ENCODE measurements around the gene HINT3. TPM values are rescaled to one million over a fixed set of nuclear protein-coding genes. Genes with fewer than 3 reads are reported as not detected.
"Not testable (repeated sequence)": the region's sequence is repeated elsewhere in the genome, so short reads cannot be mapped to it uniquely, and the experiment has no call there.

HINT3 gene
- total RNA-seq, 1 donor from 2014 or later = 32.3 TPM

DNA sequence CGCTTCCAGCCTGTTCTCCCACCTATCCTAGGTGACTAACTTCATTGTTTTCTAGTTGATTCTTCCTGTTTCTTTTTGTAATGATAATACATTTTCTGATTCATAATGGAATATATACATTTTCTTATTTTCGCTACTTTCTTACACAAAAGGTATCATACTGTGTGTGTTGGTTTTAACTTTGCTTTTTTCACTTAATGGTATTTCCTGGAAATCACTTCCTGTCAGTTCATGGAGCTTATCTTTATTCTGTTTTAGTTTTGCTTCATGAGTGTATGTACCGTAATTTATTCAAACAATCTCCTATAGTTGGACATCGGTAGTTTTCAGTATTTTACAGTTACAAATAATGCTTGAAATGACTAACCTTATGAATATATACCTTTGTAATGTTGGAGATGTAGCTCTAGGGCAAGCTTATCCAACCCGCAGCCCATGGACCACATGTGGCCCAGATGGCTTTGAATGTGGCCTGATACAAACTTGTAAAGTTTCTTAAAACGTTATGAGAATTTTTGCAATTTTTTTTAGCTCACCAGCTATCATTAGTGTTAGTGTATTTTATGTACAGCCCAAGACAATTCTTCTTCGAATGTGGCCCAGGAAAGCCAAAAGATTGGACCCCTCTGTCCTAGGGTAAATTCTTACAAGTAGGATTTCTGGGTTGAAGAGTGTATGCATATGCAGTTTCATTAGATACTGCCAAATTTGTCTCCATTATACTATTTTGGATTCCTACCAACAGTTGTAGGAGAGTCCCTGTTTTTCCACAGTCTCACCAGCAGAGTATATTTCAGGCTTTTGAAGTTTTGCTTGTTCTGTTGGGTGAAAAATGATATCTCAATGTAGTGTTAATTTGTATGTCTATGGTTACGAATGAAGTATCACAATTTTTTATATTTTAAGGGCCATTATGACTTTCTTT, 46.4 kb downstream of the HINT3 start:
- DNase-seq (ENCODE audit: low spot score) = no peak

DNA sequence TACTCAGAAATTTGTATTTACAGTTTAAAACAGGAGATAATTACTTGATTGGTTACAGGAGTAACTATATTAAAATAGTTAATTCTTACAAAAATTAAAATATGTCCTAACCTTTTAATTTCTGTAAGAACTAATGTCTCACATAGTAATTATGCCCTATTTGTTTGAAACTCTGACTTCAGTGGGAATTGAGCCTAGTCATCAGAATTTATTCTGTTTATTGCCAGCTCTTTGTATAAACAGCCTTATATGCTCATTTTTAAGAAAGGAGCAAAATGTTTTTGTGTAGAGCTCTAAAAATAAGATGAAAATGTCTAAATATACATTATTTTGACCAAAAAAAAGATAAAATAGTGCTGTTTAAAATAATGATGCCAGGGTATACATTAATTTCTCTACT, 51.2 kb downstream of the HINT3 start:
- no peak for DNase-seq (ENCODE audit: low spot score)

DNA sequence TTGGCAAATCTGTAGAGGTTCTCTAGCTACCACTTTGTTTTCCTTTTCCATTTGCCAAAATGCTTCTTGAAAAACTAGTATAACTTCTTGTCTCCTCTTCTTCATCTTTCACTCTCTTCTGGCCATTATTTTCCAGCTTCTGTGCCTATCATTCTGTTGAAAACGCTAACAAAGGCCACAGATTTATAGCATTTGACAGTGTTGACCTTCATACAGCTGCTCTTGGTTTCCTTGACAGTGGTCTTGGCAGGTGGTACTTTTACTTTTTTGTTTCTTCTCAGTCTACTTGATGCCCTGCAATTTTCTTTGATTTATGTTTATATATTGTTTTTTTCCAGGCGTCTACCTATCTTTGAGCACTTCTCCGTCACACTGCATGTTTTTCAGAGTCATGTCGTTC, 53.5 kb downstream of the HINT3 start:
- no peak for DNase-seq (ENCODE audit: low spot score)

DNA sequence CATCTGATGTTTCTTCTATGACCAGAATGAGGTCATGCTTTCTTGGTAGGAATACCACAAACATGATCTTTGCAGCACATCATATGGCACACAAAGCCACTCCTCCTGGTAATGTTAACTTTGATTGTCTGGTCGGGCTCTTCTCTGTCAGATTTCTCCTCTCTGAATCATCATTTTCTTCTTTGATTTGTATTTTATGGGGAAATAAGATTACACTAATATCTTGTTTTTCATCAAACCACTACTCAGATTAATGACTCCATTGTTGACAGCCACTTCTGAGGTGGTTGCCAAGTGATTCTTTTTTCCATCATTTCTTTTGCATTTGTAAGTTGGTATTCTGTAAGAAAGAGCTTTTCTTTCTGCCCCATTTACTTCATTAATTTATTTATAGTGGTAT, 59.3 kb downstream of the HINT3 start:
- no peak for DNase-seq (ENCODE audit: low spot score)

DNA sequence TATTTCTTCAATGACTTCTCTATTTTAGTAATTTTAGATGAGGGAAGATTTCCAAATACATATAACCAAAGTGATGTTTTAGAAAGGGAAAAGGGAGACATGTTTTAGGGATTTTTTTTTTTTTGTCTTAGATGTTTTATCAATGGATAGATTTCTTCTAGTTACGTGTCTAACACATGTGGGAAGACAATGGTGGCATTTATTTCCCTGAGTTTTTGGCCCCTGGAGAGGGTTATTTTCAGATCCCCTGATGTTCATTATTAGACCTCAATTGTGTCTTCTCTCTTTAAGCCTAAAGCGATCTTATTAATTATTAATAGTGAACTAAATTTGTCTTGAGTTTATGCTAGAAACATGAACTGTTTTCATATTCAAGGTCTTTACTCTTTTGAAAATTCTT, 60.0 kb downstream of the HINT3 start:
- DNase-seq (ENCODE audit: low spot score) = no peak

DNA sequence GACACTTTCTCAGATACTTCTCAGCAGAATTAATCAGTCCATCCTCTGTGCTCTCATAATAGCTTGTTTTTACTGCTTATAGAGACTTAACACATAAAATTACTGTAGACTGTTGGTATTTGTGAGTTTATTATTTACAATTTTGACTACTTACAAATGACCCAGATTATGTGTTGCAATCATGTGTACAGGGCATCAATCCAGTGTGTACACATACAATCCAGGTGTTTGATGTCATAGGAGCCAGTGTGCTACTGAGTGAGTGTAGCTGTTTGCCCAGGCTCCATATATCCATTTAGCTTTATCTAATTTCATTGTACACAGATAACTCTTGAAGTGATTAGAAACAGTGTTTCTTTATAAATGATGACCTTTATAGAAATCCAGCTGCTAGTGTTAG, 61.1 kb downstream of the HINT3 start:
- DNase-seq (ENCODE audit: low spot score) = no peak

DNA sequence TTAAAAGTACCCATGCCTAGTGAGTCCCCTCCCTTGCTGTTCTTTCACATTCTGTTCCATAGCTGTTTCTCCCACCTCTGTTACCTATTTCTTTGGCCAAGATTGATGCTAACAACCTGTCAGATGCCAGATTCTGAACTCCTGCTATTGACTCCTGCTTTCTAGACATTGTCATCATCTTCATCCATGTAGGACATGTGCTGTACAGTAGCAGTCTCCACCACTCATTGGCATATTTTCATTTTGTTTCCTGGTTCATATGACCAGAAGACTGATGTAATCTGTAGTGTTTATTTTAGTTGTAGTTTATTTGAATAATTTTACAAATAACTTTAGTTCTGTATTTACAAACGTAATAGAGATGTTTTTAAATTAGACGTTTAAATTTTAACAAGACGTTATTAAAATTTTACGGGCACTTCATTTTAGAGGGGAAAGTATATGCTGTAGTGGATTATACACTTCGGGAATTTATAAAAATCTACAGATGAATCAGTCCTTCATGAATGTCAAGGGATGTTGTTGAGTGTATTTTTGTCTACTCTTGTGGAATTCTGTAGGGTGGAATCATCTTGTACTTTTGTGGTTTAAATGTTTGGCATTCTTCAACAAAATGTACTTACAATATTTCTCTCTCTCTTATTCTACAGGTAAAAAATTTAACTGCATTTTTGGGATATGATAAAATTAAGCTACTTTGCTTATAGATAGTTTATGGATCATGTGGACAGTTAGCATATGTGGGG, 63.9 kb downstream of the HINT3 start:
- no peak for DNase-seq (ENCODE audit: low spot score)

DNA sequence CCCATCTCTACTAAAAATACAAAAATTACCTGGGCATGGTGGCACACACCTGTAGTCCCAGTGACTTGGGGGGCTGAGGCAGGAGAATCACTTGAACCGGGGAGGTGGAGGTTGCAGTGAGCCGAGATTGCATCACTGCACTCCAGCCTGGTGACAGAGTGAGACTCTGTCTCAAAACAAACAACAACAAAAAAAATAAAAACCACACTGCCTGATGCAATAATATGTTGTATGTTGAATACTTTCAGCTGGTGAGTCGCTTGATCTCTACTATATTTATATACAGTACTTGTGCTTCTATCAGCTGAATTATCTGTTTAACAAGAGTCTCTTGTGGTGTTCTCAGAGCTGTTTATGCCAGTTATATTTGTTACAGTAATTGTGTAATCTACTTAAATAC, 66.9 kb downstream of the HINT3 start:
- DNase-seq (ENCODE audit: low spot score) = not testable (repeated sequence)

DNA sequence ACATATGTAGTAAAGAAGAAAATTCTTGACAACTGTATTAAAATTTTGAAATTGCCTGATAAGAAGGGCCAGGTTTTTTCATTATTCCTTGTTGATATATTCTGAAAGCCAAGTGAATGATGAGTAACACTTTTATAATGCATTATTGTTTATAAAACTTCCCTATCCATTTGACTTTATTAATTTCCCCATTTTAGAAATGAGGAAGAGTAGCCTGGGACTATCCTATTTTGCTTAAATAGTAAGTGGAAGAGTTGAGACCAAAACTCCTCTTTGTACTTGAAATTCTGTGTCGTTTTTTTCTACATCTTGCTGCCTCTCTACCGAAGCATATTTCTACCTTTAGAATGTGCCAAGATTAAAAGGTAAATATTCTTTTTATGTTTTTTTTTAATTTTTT, 69.4 kb downstream of the HINT3 start:
- no peak for DNase-seq (ENCODE audit: low spot score)

DNA sequence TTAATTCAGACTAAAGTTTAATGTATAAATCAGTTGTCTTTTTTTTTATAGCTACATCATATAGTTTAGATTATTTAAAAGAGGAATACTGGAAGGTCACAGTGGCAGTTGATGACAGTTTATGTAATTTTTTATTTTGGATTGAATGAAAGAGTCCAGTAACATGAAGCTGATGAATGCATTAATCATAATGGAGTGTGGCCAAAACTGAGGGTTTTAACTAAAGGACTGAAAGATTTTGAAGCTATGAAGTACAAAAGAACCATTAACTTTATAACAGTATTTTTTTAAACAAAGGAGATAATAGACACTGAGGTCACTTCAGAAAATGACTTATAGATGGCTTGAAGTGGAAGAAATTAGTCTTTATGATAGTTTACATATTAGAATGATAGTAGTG, 71.0 kb downstream of the HINT3 start:
- DNase-seq (ENCODE audit: low spot score) = no peak

Other genes with a start within 250 kb of the HINT3 start
- gene HEY2, start 207.1 kb upstream of the HINT3 start, total RNA-seq = 2.4 TPM
- 41.9 TPM for gene NCOA7, start 165.8 kb upstream of the HINT3 start, total RNA-seq
- 18.0 TPM for gene TRMT11, start 29.8 kb downstream of the HINT3 start, total RNA-seq